ENCODE results near the gene BANF1.

The BANF1 gene

GRCh38 chr11:66039765-66040164, 37.5 kb downstream of the BANF1 start:
- TF ChIP-seq GLIS3 (CRISPR knock-in tag; IDR thresholded peaks at IDR 0.05) (no peak), TOX (CRISPR knock-in tag; IDR thresholded peaks at IDR 0.05; ENCODE audit: borderline replicate concordance) (no peak), ESRRG (CRISPR knock-in tag; IDR thresholded peaks at IDR 0.05) (no peak), CSRNP3 (CRISPR knock-in tag; IDR thresholded peaks at IDR 0.05) (no peak), ZNF8 (CRISPR knock-in tag; IDR thresholded peaks at IDR 0.05) (no peak), PPARA (CRISPR knock-in tag; IDR thresholded peaks at IDR 0.05; ENCODE audit: borderline replicate concordance) (no peak), ZFP30 (CRISPR knock-in tag; IDR thresholded peaks at IDR 0.05) (no peak), OSR1 (CRISPR knock-in tag; IDR thresholded peaks at IDR 0.05) (no peak), ZNF565 (CRISPR knock-in tag; conservative IDR thresholded peaks at IDR 0.05; ENCODE audit: low read depth) (no peak), SNAI2 (CRISPR knock-in tag; IDR thresholded peaks at IDR 0.05) (no peak), RARB (CRISPR knock-in tag; IDR thresholded peaks at IDR 0.05) (no peak), BACH2 (CRISPR knock-in tag; IDR thresholded peaks at IDR 0.05; ENCODE audit: borderline replicate concordance) (no peak), ZNF70 (CRISPR knock-in tag; IDR thresholded peaks at IDR 0.05) (no peak), CSDC2 (CRISPR knock-in tag; IDR thresholded peaks at IDR 0.05) (no peak), ISL1 (CRISPR knock-in tag; IDR thresholded peaks at IDR 0.05) (no peak), PATZ1 (CRISPR knock-in tag; IDR thresholded peaks at IDR 0.05; ENCODE audit: borderline replicate concordance) (no peak), ZC3H10 (CRISPR knock-in tag; IDR thresholded peaks at IDR 0.05) (no peak)
- TF ChIP-seq, protein P1, sequence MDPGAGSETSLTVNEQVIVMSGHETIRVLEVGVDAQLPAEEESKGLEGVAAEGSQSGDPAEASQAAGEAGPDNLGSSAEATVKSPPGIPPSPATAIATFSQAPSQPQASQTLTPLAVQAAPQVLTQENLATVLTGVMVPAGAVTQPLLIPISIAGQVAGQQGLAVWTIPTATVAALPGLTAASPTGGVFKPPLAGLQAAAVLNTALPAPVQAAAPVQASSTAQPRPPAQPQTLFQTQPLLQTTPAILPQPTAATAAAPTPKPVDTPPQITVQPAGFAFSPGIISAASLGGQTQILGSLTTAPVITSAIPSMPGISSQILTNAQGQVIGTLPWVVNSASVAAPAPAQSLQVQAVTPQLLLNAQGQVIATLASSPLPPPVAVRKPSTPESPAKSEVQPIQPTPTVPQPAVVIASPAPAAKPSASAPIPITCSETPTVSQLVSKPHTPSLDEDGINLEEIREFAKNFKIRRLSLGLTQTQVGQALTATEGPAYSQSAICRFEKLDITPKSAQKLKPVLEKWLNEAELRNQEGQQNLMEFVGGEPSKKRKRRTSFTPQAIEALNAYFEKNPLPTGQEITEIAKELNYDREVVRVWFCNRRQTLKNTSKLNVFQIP (CRISPR knock-in tag; IDR thresholded peaks at IDR 0.05; ENCODE audit: borderline replicate concordance, low read depth) = no peak
- TF ChIP-seq, protein P2, sequence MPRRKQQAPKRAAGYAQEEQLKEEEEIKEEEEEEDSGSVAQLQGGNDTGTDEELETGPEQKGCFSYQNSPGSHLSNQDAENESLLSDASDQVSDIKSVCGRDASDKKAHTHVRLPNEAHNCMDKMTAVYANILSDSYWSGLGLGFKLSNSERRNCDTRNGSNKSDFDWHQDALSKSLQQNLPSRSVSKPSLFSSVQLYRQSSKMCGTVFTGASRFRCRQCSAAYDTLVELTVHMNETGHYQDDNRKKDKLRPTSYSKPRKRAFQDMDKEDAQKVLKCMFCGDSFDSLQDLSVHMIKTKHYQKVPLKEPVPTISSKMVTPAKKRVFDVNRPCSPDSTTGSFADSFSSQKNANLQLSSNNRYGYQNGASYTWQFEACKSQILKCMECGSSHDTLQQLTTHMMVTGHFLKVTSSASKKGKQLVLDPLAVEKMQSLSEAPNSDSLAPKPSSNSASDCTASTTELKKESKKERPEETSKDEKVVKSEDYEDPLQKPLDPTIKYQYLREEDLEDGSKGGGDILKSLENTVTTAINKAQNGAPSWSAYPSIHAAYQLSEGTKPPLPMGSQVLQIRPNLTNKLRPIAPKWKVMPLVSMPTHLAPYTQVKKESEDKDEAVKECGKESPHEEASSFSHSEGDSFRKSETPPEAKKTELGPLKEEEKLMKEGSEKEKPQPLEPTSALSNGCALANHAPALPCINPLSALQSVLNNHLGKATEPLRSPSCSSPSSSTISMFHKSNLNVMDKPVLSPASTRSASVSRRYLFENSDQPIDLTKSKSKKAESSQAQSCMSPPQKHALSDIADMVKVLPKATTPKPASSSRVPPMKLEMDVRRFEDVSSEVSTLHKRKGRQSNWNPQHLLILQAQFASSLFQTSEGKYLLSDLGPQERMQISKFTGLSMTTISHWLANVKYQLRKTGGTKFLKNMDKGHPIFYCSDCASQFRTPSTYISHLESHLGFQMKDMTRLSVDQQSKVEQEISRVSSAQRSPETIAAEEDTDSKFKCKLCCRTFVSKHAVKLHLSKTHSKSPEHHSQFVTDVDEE (CRISPR knock-in tag; IDR thresholded peaks at IDR 0.05) = no peak
- no peak for ATAC-seq

GRCh38 chr11:66042227-66042995, 40.1 kb downstream of the BANF1 start:
- no peak for TF ChIP-seq OSR1 (CRISPR knock-in tag; IDR thresholded peaks at IDR 0.05)
- no peak for TF ChIP-seq PATZ1 (CRISPR knock-in tag; IDR thresholded peaks at IDR 0.05; ENCODE audit: borderline replicate concordance)
- TF ChIP-seq, protein P1 (CRISPR knock-in tag; IDR thresholded peaks at IDR 0.05; ENCODE audit: borderline replicate concordance, low read depth) = no peak
- TF ChIP-seq PPARA (CRISPR knock-in tag; IDR thresholded peaks at IDR 0.05; ENCODE audit: borderline replicate concordance) = no peak

More at GRCh38 chr11:66042227-66042995, 40.1 kb downstream of the BANF1 start:
- no peak for ATAC-seq
